Activated naive CD4-positive, alpha-beta T cell treated with anti-CD3 and anti-CD28 coated beads, Interleukin-2, amount 50 U/mL, for 24 hours (primary cell): Measurements from ENCODE around the gene ADAMTS2.

Experiments
- H3K27ac Mint-ChIP-seq: one replicate; pipeline ENCODE4 v1.8.0; 2021; ENCODE audit warnings: mild to moderate bottlenecking, mixed read lengths
- H3K27me3 Mint-ChIP-seq: one replicate; pipeline ENCODE4 v1.8.0; 2021; ENCODE audit warnings: mixed read lengths
- H3K36me3 Mint-ChIP-seq: one replicate; pipeline ENCODE4 v1.8.0; 2021; ENCODE audit warnings: mixed read lengths
- H3K4me1 Mint-ChIP-seq: one replicate; pipeline ENCODE4 v1.8.0; 2021; ENCODE audit warnings: mixed read lengths
- H3K4me3 Mint-ChIP-seq: one replicate; pipeline ENCODE4 v1.8.0; 2021; ENCODE audit warnings: mild to moderate bottlenecking, mixed read lengths
- H3K9me3 Mint-ChIP-seq: one replicate; pipeline ENCODE4 v1.8.0; 2021; ENCODE audit warnings: mixed read lengths

ADAMTS2 gene

DNA sequence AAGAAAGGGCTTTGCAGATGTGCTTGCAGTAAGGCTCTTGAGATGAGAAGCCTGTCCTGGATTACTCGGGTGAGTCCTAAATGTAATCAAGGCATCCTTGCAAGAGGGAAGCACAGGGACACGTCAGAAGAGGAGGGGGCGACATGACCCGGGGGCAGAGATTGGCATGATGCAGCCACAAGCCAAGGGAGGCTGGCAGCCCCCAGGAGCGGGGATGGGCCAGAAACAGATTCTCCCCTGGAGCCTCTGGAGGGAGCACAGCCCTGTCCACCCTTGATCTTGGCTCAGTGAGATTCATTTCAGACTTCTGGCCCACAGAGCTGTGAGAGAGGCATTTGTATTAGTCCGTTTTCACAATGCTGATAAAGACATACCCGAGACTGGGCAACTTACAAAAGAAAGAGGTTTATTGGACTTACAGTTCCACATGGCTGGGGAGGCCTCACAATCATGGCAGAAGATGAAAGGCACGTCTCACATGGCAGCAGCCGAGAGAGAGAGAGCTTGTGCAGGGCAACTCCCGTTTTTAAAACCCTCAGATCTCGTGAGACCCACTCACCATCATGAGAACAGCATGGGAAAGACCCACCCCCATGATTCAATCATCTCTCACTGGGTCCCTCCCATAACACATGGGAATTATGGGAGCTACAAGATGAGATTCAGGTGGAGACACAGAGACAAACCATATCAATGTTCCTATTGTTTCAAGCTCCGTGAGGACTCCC is 76.1 kb downstream of the ADAMTS2 start:
- H3K4me1 Mint-ChIP-seq = no peaks in the 10 kb centered on the region
- no peak overlapping the region for H3K4me3 Mint-ChIP-seq
- H3K27ac Mint-ChIP-seq = no peak overlapping the region
- no peaks in the 10 kb centered on the region for H3K27me3 Mint-ChIP-seq
- H3K36me3 Mint-ChIP-seq = no peaks in the 10 kb centered on the region
- no peaks in the 10 kb centered on the region for H3K9me3 Mint-ChIP-seq

DNA sequence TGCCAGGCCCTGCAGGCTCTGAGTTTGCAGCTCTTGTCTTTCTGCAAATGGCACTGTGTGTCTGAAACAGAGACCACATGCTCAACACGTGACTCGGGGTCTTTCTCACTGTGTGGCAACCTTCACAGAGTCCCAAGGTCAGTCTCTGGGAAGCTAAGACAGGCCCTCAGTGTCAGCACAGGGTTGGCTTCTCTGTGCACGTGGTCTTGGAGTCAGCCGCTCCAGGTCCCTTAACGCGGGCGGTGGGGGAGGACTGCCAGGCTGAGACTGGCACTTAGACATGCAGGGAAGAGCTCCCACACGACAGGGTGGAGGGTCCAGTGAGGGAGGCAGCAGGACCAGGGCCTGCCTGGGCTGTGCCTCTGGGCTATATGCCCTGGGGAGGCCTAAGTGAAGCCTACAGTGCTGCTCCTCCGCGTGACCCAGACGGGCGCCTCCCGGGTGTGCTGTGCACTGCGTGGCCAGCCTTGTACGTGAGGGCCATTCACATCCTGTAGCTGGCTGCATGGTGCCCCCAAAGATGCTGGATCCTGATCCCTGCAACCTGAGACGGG is 76.8 kb downstream of the ADAMTS2 start:
- no peaks in the 10 kb centered on the region for H3K9me3 Mint-ChIP-seq
- no peaks in the 10 kb centered on the region for H3K4me1 Mint-ChIP-seq
- no peaks in the 10 kb centered on the region for H3K36me3 Mint-ChIP-seq
- H3K4me3 Mint-ChIP-seq = no peak overlapping the region
- H3K27ac Mint-ChIP-seq = no peak overlapping the region
- no peaks in the 10 kb centered on the region for H3K27me3 Mint-ChIP-seq

DNA sequence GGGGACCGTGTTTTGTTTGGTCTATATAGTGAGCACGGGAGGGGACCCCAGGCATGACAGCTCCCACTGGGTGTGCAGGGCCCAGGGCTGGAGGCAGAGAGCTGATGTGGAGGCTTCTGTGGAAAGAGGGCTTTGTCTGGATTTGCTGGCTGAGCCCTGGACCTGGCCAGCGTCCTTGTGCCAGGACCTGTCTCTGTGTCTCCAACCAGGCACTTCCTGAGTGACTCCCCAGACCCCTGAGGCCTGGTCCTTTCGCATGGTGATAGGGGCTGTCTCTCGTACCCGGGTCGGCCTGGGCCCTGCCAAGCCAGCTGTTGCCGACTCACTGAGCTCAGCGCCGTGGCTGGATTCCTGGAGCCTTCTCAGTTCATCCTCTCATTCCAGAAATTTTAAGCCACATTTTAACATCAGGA is 77.6 kb downstream of the ADAMTS2 start:
- no peak overlapping the region for H3K4me3 Mint-ChIP-seq
- H3K4me1 Mint-ChIP-seq = no peaks in the 10 kb centered on the region
- no peaks in the 10 kb centered on the region for H3K9me3 Mint-ChIP-seq
- H3K36me3 Mint-ChIP-seq = no peaks in the 10 kb centered on the region
- no peaks in the 10 kb centered on the region for H3K27me3 Mint-ChIP-seq
- no peak overlapping the region for H3K27ac Mint-ChIP-seq

DNA sequence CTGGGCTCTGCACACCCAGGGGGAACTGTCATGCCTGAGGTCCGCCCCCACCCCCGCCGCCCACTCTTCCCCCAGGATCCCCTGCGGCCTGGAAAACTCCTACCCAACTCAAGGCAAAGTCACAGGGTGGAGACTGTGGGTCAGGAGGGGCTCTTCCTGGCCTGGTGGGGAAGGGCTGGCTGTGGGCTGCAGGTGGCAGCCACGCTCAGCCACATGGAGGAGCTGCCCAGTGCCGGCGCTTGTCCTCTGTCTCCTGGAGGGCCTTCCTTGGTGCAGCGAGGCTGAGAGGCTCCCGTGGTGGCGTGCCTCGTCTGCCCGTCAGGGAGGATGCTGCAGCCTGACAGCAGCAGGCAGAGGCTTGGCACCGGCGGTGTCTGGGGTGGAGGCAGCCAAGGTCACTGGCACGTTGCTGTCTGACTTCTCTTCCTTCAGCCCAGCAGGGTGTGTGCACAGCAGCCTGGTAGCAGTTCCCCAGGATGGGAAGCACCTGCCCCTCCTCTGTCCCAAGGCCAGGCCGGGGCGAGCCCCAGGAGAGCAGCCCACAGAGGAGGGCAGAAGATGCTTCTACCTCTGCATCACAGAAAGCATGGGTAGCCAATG is 78.1 kb downstream of the ADAMTS2 start:
- no peaks in the 10 kb centered on the region for H3K9me3 Mint-ChIP-seq
- no peaks in the 10 kb centered on the region for H3K27me3 Mint-ChIP-seq
- no peaks in the 10 kb centered on the region for H3K4me1 Mint-ChIP-seq
- H3K36me3 Mint-ChIP-seq = no peaks in the 10 kb centered on the region
- no peak overlapping the region for H3K27ac Mint-ChIP-seq
- H3K4me3 Mint-ChIP-seq = no peak overlapping the region

DNA sequence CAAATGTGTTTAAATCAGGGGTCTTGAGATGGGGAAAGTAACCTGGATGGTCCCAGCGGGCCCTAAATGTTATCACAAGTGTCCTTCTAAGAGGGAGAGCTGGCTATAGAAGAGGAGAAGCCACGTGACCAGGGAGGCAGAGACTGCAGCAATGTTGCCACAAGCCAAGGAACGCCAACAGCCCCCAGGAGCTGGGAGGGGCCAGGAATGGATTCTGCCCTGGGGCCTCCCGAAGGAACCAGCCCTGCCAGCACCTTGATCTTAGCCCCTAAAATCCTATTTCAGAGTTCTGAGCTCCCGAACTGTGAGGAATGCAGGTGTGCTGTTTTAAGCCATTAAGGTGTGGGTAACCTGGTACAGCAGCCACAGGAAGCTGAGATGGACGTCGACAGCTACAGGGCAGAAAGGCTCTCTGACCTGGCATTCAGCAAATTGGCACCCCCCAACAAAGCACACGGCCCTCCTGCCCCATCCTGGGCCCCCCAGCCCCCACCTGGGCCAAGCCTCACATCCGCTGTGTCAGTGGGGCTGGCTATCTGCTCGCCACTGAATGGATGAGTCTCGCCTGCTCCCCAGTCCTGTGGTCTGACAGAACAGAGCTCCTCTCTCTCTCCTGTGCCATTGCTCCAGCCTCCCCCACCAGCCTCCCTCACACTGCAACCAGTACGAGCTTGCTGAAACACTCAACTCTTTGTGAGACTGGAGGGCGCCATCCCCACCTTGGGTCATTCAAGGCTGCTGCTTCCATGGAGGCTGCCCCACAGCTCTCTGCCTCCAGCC is 78.8 kb downstream of the ADAMTS2 start:
- Mint-ChIP-seq H3K4me1 (no peaks in the 10 kb centered on the region), H3K27ac (no peak overlapping the region), H3K9me3 (no peaks in the 10 kb centered on the region), H3K4me3 (no peak overlapping the region), H3K36me3 (no peaks in the 10 kb centered on the region), H3K27me3 (no peaks in the 10 kb centered on the region)

DNA sequence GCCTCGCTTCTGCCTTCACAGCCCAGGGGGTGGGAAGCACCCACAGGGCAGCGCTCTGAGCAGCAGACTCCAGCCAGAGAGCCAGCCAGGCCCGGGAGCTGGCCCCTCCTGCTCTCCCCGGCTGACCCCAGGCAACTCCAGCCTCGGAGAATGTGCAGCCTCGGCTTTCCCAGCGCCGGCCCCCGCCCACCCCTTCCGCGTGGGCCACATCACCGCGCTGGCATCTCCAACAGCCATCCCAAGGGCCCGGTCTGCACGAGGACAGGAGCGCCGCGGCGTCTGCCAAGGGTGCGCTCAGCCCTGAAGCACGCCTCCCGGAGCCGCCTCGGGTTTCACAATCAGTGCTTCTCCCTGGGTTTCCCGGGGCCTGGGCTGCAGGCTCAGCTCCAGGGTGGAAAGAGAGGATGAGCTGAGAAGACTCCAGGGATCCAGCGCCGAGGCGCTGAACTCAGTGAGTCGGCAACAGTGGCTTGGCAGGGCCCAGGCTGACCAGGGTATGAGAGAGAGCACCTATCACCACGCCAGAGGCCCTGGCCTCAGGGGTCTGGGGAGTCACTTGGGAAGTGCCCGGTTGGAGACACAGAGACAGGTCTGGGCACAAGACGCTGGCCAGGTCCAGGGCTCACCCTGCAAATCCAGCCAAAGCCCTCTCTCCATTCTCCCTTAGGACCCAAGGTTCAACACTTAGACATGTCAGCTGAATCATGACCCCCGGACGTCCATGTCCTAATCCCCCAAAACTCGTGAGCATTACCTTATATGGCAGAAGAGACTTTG is 79.6 kb downstream of the ADAMTS2 start:
- no peaks in the 10 kb centered on the region for H3K27me3 Mint-ChIP-seq
- H3K9me3 Mint-ChIP-seq = no peaks in the 10 kb centered on the region
- H3K4me1 Mint-ChIP-seq = no peaks in the 10 kb centered on the region
- no peak overlapping the region for H3K27ac Mint-ChIP-seq
- H3K36me3 Mint-ChIP-seq = no peaks in the 10 kb centered on the region
- no peak overlapping the region for H3K4me3 Mint-ChIP-seq

DNA sequence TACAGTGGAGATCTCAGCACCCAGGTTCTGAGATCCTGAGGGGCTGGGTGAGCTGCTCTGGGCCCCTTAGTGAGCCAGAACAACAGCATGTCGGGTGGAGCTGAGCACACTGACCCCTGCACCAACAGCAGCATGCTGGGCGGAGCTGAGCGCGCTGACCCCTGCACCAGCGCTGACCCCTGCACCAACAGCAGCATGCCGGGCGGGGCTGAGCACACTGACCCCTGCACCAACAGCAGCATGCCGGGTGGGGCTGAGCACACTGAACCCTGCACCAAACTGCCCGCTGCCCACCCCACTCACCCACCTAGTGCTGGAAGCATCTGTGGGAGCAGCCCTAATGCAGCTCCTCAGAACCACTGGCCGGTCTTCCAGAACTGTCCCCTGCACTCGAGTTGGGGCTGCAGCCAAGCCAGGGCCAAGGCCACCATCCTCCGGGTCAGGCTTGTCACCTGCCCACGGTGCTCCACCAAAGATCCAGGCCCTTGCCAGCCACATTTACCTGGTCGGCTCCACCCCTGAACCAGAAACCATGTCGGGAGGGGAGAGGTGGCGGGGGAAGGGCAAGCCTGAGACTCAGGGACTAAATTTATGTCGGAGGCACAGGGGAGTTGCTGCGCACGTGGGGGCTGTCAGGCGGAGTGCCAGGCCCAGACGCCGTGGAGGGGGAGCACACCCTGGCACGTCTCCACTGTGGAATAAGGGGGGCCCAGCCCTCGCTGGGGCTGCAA is 80.3 kb downstream of the ADAMTS2 start:
- Mint-ChIP-seq H3K4me3 (no peak overlapping the region), H3K36me3 (no peaks in the 10 kb centered on the region), H3K9me3 (no peaks in the 10 kb centered on the region), H3K4me1 (no peaks in the 10 kb centered on the region), H3K27me3 (no peaks in the 10 kb centered on the region), H3K27ac (no peak overlapping the region)

DNA sequence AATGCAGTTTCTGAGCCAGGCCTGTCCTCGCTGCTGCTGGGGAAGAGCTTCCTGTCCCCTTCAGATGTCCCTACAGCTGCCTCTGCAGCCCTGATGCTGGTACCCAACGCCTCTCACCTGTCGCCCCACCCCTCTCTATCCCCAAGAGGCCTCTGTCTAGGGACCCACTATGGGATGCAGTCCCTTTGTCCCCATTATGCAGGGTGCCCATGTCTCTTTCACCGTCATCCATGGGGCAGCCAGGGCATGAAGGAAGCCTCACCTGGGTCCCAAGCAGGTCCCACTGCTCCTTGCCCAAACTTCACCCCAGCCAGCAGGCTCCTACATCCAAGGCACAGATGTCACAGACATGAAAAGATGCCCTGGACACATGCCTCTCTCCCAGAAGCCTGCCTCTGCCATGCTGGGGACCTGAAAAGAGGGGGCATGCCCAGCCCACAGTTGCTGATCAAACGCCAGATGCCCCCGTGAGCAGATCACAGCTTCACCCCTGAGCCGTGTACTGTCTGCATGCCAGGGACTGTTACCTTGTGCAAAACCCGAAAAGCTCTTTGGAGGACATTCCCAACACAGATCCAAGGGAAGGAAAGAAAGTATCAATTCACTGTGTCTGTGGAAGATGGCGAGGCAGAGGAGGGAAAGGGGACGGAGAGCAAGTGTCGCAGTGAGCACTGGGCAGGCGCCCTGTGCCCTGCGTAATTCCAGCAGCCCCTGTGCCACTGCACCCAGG is 81.0 kb downstream of the ADAMTS2 start:
- no peaks in the 10 kb centered on the region for H3K36me3 Mint-ChIP-seq
- H3K27ac Mint-ChIP-seq = no peak overlapping the region
- H3K4me3 Mint-ChIP-seq = no peak overlapping the region
- no peaks in the 10 kb centered on the region for H3K27me3 Mint-ChIP-seq
- H3K9me3 Mint-ChIP-seq = no peaks in the 10 kb centered on the region
- no peaks in the 10 kb centered on the region for H3K4me1 Mint-ChIP-seq

DNA sequence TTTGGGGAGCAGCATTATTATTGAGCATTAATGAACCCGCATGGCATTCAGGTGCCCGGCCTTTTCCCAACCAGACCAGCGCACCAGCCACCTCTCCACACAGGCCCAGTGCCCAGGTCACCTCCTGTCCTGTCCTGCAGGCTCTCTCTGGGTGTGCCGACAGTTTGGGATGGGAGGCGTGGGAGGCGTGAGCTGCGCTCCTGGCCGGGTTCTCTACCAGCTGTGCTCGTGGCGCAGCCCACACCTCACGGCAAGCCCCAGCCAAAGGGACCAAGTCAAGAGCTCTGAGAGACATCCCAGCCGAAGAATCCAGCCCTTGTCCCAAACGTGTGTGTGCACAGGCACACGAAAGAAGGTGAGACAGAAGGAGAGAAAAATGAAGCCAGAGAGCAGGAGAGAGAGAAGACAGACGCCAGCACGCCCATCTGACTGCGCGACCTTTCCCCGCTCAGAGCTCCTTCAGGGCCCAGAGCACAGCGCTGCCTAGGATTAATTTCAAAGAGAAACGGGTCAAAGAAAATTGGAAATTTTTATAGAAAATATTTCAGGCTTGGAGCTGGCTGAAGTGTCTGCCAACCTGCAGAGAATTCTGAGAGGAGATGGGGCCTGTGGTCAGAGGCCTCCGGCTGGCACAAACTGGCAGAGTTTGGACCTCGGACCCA is 81.7 kb downstream of the ADAMTS2 start:
- no peak overlapping the region for H3K27ac Mint-ChIP-seq
- H3K9me3 Mint-ChIP-seq = no peaks in the 10 kb centered on the region
- H3K36me3 Mint-ChIP-seq = no peaks in the 10 kb centered on the region
- no peaks in the 10 kb centered on the region for H3K4me1 Mint-ChIP-seq
- H3K4me3 Mint-ChIP-seq = no peak overlapping the region
- no peaks in the 10 kb centered on the region for H3K27me3 Mint-ChIP-seq

DNA sequence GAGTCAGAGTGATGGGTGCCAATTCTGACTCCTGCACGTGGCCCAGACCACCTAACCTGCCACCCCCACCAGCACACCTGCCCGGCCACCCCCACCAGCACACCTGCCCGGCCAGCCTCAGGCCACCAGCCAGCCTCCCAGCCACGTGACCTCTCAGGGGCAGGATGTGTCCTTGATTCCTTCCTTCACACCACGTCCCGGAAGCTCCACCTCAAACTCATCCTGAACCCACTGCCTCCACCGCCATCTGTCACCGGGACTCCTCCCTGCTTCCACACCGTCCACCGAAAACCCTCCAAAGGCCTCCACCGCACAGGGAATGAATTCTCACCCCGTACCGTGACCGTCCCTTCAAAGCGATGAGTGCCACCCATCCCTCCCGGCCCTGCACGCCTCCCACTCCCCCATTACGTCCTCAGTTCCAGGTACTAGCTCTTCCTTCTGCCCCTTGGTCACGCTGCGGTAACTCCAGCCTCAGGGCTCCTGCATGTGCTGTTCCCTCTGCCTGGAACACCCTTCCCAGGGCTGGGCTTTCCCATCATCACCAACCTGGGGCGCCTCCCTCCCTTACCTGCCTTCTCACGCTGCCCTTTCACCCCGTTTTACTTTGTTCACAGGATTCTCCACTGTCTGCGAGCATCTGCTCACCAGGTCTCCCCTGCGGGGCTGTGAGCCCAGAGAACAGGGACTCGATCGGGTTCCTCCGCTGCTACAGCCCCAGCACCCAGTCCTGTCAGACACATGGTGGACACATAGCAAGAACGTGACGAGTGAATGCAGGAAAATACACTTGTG is 82.9 kb downstream of the ADAMTS2 start:
- no peak overlapping the region for H3K4me3 Mint-ChIP-seq
- no peak overlapping the region for H3K27ac Mint-ChIP-seq
- no peaks in the 10 kb centered on the region for H3K4me1 Mint-ChIP-seq

DNA sequence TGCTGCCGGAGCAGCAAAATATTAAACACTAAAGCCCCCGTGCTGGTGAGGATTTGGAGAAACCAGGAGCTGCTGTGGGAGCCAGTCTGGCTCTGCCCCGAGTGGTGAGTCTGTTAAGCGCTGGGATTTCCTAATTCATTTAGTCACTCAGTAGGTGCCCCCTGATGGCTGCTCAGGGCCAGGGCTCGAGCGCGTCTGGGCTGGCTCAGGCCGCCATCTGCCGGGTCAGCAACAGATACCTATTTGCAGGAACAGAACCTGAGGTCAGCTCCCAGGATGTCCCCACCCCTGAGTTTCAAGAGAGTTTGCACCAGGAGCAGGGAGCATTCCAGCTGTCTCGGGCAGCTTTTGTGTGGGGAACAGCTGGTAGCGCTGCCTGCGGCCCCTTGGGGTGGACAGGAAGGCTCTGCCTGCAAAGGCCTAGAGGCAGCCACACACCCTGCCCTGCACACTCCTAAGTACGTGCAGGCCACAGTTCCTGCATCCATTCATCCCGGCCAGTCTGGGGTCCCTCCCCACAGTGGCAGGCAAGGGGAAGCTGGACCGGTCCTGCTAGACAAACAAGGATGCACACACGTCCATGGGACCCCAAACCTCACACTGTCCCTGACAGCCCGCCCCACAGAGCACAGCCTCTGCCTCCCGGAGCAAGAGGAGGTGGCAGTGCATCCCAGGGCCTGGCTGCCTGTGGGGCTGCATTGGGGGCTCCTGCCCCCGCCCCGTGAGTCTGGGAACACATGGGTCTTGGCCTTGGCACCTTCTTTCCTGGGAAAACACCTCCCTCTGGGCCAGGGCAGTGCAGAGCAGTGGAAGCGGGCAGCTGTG is 83.7 kb downstream of the ADAMTS2 start:
- H3K27me3 Mint-ChIP-seq = no peaks in the 10 kb centered on the region
- no peak overlapping the region for H3K4me3 Mint-ChIP-seq

More for the DNA sequence above, 82.9 kb downstream of the ADAMTS2 start:
- Mint-ChIP-seq H3K9me3 (no peaks in the 10 kb centered on the region), H3K36me3 (no peaks in the 10 kb centered on the region), H3K27me3 (no peaks in the 10 kb centered on the region)

DNA sequence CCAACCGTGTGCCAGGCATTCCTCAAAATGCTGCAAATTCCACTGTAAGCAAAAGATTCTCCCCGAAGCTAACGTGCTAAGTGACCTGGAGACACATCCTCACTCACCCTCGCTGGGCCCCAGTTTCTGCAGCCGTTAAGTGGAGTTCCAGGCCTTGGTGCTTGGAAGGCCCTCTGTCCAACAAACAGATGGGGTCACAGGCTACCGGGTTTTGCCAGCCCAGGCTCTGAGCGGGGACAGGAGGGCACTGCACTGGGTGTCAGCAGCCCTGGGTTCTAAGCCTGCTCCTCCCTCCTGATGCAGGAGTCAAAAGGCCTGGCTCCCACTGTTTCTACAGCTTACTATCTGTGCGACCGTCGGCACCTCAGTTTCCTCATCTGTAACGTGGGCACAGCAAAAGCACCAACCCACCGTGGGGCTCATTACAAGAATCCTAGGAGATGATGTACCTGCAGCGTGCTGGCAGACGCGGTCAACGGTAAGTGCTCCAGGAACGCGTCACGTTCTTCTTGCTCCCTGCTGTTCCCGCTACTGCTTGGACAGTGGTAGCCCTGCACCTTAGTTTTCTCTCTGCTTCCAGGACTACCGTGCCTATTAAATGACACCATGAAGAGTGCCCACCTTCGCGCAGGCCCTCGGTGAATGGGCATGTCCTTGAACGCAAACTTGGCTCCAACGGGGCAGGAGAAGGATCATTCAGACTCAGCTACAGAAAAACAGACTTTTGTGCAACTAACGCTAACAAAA is 84.8 kb downstream of the ADAMTS2 start:
- H3K36me3 Mint-ChIP-seq = no peaks in the 10 kb centered on the region
- no peak overlapping the region for H3K27ac Mint-ChIP-seq
- H3K4me1 Mint-ChIP-seq = no peaks in the 10 kb centered on the region
- no peak overlapping the region for H3K4me3 Mint-ChIP-seq
- H3K9me3 Mint-ChIP-seq = no peaks in the 10 kb centered on the region
- H3K27me3 Mint-ChIP-seq = no peaks in the 10 kb centered on the region

More for the DNA sequence above, 83.7 kb downstream of the ADAMTS2 start:
- Mint-ChIP-seq H3K36me3 (no peaks in the 10 kb centered on the region), H3K4me1 (no peaks in the 10 kb centered on the region), H3K27ac (no peak overlapping the region), H3K9me3 (no peaks in the 10 kb centered on the region)
